Dorsolateral prefrontal cortex (tissue), 118 donors: ENCODE measurements around the gene GM2A. TPM values are rescaled to one million over a fixed set of nuclear protein-coding genes. Genes with fewer than 3 reads are reported as not detected.

ENCODE experiments used
- total RNA-seq, 120 experiments: library from RNA; stranded (reverse); gene quantifications; one replicate each; pipeline versions ENCODE4 v1.2.3 to v1.2.4, GENCODE V29; 2022

The GM2A gene
- total RNA-seq, 120 experiments from 2014 or later, result 25.4 to 82.0 (median 40.5) TPM

Other genes with a start within 250 kb of the GM2A start
- 100 to 1,000 TPM in 5 of 120 experiments, 10 to 100 TPM in 115; 15.1 to 151 (median 46.9) TPM for gene GPX3, start 232.6 kb upstream of the GM2A start, total RNA-seq
- gene TNIP1, start 172.2 kb upstream of the GM2A start, total RNA-seq, result 10 to 100 TPM; 39.3 to 76.8 (median 57.4) TPM
- 100 to 1,000 TPM in 119 of 120 experiments, 10 to 100 TPM in 1; 98.9 to 428 (median 291) TPM for gene ANXA6, start 95.4 kb upstream of the GM2A start, total RNA-seq
- gene CCDC69, start 29.1 kb upstream of the GM2A start, total RNA-seq, result 10 to 100 TPM in 50 of 120 experiments, 1 to 10 TPM in 70; 4.3 to 17.0 (median 9.2) TPM
- not detected for gene SLC36A3, start 50.6 kb downstream of the GM2A start, total RNA-seq
- not detected for gene SLC36A2, start 94.4 kb downstream of the GM2A start, total RNA-seq
- 10 to 100 TPM; 18.6 to 85.7 (median 43.3) TPM for gene SLC36A1, start 194.4 kb downstream of the GM2A start, total RNA-seq